ENCODE results near the gene CAMK2A.

Gene CAMK2A

DNA sequence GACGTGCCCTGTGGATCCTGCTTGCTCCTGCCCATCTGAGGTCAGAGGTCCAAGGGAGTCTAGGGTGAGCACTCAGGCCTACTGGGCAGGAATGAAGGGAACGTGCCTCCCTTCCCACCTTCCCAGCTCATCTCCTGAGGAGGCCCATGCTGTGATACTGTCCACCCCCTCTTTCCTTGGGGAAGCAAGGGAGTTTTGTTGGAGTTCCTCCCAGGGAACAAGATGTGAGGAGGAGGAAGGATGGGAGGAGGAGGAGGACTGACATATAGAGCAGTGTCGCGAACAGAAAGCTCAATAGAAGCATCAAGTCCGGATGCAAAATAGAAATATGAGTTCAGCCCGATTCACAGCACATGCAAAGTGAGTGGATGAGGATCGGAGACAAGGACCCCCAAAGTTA, 58.7 kb downstream of the CAMK2A start:
- H3K4me3 ChIP-seq (ENCODE audit: low read length): no peak overlapping the region
- TF ChIP-seq, protein P1, sequence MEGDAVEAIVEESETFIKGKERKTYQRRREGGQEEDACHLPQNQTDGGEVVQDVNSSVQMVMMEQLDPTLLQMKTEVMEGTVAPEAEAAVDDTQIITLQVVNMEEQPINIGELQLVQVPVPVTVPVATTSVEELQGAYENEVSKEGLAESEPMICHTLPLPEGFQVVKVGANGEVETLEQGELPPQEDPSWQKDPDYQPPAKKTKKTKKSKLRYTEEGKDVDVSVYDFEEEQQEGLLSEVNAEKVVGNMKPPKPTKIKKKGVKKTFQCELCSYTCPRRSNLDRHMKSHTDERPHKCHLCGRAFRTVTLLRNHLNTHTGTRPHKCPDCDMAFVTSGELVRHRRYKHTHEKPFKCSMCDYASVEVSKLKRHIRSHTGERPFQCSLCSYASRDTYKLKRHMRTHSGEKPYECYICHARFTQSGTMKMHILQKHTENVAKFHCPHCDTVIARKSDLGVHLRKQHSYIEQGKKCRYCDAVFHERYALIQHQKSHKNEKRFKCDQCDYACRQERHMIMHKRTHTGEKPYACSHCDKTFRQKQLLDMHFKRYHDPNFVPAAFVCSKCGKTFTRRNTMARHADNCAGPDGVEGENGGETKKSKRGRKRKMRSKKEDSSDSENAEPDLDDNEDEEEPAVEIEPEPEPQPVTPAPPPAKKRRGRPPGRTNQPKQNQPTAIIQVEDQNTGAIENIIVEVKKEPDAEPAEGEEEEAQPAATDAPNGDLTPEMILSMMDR (conservative IDR thresholded peaks at IDR 0.05; ENCODE audit: low read depth, low read length): no peak
- no peak for DNase-seq (ENCODE audit: low read depth)

DNA sequence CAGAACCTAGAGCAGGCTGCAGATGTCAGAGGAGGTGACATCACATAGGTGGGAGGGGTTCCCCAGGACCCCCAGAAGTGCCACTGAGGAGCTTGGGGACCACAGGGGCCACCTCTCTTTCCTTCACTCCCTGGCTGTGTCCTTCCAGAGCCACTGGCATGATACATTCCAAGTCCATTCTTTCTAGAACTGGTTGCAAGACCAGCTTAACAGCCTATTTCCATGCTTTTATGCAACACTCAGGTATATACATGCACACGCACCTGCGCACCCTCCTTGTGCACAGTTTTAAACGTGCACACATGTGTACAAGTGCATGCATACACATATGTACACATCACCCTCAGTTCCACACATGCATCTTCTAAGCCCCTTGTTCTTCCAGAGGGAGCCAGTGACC, 60.0 kb downstream of the CAMK2A start:
- H3K4me3 ChIP-seq (ENCODE audit: low read length): no peak overlapping the region
- no peak for DNase-seq (ENCODE audit: low read depth)
- TF ChIP-seq, protein P1 (conservative IDR thresholded peaks at IDR 0.05; ENCODE audit: low read depth, low read length): no peak

DNA sequence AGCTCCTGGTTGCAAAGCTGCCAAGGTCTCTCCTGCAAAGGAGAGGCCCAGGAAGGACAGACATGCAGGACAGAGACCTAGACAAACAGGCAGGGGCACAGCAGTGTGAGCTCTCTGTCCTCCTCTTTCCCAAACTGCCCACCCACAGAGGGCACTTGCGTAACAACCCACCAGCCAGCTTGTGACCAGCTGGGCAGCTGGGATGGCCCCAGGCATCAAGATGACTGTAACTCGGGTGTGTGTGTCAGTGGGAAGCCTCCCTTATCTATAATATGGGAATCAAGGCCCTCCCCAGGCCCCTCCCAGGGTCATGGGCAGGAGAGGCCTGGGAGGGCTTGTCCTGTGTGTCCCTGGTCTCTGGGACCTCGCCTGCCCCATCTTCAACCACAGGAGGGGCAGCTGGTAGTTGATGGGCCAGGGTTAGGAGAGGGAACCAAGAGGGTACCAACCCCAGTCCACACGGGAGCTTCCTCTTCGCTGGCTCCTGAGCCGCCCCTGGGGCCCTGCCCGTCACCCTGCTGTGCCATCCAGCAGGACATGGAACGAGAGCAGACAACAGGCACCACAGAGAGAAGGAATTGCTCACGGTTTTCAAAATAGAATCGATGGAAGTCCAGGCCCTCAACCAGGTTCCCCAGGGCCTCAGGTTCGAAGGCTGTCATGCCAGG, 61.8 kb downstream of the CAMK2A start:
- TF ChIP-seq, protein P1 (conservative IDR thresholded peaks at IDR 0.05; ENCODE audit: low read depth, low read length): no peak
- no peak for DNase-seq (ENCODE audit: low read depth)
- no peak overlapping the region for H3K4me3 ChIP-seq (ENCODE audit: low read length)

DNA sequence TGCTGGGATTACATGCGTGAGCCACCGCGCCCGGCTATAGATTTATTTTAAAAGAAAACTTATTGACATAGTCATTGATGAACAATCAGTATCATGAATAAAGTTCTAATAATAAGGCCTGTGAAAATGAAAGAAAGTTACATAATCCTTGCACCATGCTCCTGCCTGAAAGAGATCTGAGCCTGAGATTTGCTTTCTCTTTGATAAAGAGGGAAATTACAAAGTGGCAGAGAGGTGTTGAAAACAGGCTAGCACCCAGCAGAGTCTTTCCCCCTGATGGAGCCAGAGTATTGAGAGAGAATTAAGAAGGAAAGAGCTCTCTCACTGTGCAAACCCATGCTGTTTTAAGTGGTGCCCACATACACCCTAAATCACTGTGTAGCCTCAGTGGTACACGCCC, 62.5 kb downstream of the CAMK2A start:
- TF ChIP-seq, protein P1 (conservative IDR thresholded peaks at IDR 0.05; ENCODE audit: low read depth, low read length): no peak
- no peak for DNase-seq (ENCODE audit: low read depth)
- H3K4me3 ChIP-seq (ENCODE audit: low read length): no peak overlapping the region

DNA sequence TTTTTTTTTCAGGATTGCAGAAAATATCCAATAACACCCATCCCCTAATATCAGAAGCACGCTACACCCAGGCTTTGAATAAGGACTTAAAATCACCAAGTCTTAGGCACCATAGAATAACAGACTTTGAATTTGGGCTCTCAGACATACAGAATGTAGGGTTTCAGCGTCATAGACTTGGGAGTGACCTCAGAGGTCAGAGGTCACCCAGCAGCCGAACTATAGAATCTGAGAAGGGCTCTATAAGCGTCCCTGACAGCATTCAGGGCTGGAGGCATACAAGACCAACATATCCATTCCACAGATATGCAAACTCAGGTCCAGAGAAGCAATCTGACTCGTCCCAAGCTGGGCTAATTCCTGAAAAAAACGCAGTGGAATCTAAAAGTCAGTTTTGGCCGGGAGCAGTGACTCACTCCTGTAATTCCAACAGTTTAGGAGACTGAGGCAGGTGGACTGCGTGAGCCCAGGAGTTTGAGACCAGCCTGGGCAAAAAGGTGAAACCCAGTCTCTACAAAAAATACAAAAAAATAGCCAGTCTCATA, 65.0 kb downstream of the CAMK2A start:
- no peak for DNase-seq (ENCODE audit: low read depth)
- TF ChIP-seq, protein P1 (conservative IDR thresholded peaks at IDR 0.05; ENCODE audit: low read depth, low read length): no peak

DNA sequence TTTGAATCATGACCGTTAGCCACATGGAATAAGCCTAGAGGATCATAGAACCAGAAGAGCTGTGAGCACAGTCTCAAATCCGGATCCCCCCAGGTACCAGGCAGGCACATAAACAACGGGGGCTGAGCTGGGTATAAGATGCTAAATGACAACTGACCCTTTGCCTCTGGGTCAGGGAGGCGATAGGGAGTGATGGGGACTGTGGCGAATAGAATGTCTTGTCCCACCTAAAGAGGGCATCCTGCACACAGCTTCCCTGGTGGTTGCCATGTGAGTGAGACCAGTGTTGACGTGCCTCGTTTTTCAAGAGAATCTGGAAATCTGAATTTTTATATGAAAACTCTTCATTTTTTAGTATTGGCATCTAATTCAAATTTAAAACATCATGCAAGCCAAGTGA, 66.1 kb downstream of the CAMK2A start:
- H3K4me3 ChIP-seq (ENCODE audit: low read length): no peak overlapping the region
- no peak for DNase-seq (ENCODE audit: low read depth)
- TF ChIP-seq, protein P1 (conservative IDR thresholded peaks at IDR 0.05; ENCODE audit: low read depth, low read length): no peak

More for the DNA sequence above, 65.0 kb downstream of the CAMK2A start:
- no peak overlapping the region for H3K4me3 ChIP-seq (ENCODE audit: low read length)

DNA sequence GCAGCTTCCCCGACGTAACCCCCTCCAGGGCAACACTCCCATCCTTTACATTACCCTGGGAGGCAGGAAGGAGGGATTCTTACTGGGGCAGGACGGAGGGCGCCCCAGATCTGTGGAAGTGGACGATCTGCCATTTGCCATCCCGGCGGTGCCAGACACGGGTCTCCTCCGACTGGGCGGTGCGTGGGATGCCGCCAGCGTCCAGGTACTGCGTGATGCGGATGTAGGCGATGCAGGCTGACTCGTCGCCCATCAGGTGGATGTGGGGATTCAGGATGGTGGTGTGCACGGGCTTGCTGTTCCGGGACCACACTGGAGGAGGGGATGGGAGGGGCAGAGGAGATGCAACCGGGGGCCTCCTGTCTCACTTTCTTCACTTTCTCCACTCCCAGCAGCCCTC, 66.7 kb downstream of the CAMK2A start:
- TF ChIP-seq, protein P1 (conservative IDR thresholded peaks at IDR 0.05; ENCODE audit: low read depth, low read length): no peak
- H3K4me3 ChIP-seq (ENCODE audit: low read length): no peak overlapping the region
- DNase-seq (ENCODE audit: low read depth): no peak

Measured in retinal pigment epithelial cell (primary cell).